HPDE6-E6E7 (cell line): ENCODE results near the gene CAMK2A.

Experiments used
- DNase-seq: peaks from one replicate; pipeline ENCODE4 v3.0.0; 2011; ENCODE audit warnings: missing footprints; ENCODE audit errors: extremely low spot score

The CAMK2A gene

GRCh38 chr5:150188146-150188842 lies 101.3 kb downstream of the CAMK2A start:
- no peak for DNase-seq

- DNase-seq, result no peak
Observed at GRCh38 chr5:150186897-150187296, 102.7 kb downstream of the CAMK2A start.

- no peak for DNase-seq
Observed at GRCh38 chr5:150186137-150186536, 103.4 kb downstream of the CAMK2A start.

- no peak for DNase-seq
Observed at GRCh38 chr5:150184990-150185912, 104.3 kb downstream of the CAMK2A start.

GRCh38 chr5:150184006-150184405 lies 105.6 kb downstream of the CAMK2A start:
- DNase-seq, result no peak

- DNase-seq, result no peak
Observed at GRCh38 chr5:150183436-150183835, 106.1 kb downstream of the CAMK2A start.

- DNase-seq, result no peak
Observed at GRCh38 chr5:150182774-150183173, 106.8 kb downstream of the CAMK2A start.

- DNase-seq, result no peak
Observed at GRCh38 chr5:150181766-150182545, 107.6 kb downstream of the CAMK2A start.

- no peak for DNase-seq
Observed at GRCh38 chr5:150181027-150181426, 108.5 kb downstream of the CAMK2A start.

- no peak for DNase-seq
Observed at GRCh38 chr5:150180241-150181026, 109.1 kb downstream of the CAMK2A start.

GRCh38 chr5:150179019-150179620 lies 110.5 kb downstream of the CAMK2A start:
- DNase-seq, result no peak

- no peak for DNase-seq
Observed at GRCh38 chr5:150178262-150178661, 111.3 kb downstream of the CAMK2A start.

- DNase-seq, result no peak
Observed at GRCh38 chr5:150177721-150178120, 111.9 kb downstream of the CAMK2A start.

GRCh38 chr5:150176745-150177477 lies 112.7 kb downstream of the CAMK2A start:
- no peak for DNase-seq

- peak; percentile 44 for DNase-seq
Observed at GRCh38 chr5:150175536-150175935, 114.0 kb downstream of the CAMK2A start.

GRCh38 chr5:150175076-150175475 lies 114.5 kb downstream of the CAMK2A start:
- DNase-seq, result no peak

- no peak for DNase-seq
Observed at GRCh38 chr5:150174285-150174684, 115.3 kb downstream of the CAMK2A start.

GRCh38 chr5:150173161-150173560 lies 116.4 kb downstream of the CAMK2A start:
- DNase-seq, result no peak

GRCh38 chr5:150172556-150172955 lies 117.0 kb downstream of the CAMK2A start:
- no peak for DNase-seq

GRCh38 chr5:150172145-150172544 lies 117.4 kb downstream of the CAMK2A start:
- no peak for DNase-seq
